HG03469 (cell line): Measurements from ENCODE around the gene JUP.
"Not testable (repeated sequence)": the region's sequence is repeated elsewhere in the genome, so short reads cannot be mapped to it uniquely, and the experiment has no call there.

Experiments used
- ATAC-seq: cut with Tn5 transposase; IDR thresholded peaks from one replicate; pipeline ENCODE4 v1.9.1; 2021; ENCODE audit warnings: mild to moderate bottlenecking, moderate library complexity, moderate number of reproducible peaks; ENCODE audit not compliant: unreplicated experiment

JUP gene

GRCh38 chr17:41781404-41782110 lies 5.0 kb downstream of the JUP start:
- no peak for ATAC-seq

GRCh38 chr17:41779954-41780353 lies 6.6 kb downstream of the JUP start:
- no peak for ATAC-seq

DNA sequence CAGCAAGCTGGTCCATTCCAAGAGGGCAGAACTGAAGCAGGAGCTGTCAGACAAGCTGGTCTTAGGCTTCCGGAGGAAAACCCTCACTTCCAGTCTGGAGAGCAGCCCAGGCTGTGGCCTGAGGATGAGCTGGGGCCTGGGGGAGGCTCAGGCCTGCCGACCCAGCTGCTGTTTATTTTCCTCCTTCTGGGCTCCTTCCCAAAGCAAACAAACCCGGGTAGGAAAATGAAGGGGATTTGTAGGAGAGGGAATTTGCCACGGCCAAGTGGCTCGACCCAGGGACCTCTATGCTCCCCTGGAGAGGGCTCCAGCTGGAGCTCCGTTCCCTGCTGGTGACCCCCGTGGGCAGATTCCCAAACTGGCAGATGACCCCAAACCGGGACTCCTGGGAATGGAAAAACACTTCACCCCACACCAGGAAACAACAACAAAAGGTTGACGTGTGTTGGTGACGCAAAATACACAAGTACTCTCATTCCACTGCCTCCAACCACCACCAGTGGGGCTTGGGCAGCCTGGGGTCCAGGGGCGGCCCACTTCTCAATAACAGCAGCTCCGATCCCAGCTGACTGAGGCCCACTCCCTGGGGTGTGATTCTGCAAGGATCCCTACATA lies 8.8 kb downstream of the JUP start:
- ATAC-seq: no peak

GRCh38 chr17:41777157-41777573 lies 9.3 kb downstream of the JUP start:
- ATAC-seq: no peak

DNA sequence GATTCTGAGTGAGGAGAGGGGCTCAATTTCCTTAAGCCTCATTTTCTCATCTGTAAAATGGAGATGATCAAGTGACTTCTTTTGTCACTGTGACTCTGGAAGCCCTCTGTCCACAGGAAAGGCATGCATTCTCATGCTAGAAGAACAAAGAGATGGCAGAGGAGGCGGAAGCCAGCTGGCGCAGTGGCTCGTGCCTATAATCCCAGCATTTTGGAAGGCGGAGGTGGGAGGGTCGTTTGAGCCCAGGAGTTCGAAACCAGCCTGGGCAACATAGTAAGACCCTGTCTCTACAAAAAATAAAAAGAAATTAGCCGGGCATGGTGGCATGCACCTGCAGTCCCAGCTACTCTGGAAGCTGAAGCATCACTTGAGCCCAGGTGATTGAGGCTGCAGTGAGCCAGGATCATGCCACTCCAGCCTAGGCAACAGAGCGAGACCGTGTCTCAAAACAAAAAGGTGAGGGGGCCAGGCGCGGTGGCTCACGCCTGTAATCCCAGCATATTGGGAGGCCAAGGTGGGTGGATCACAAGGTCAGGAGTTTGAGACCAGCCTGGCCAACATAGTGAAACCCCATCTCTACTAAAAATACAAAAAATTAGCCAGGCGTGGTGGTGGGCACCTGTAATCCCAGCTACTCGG lies 10.1 kb downstream of the JUP start:
- ATAC-seq: not testable (repeated sequence)

GRCh38 chr17:41775394-41776226 lies 10.9 kb downstream of the JUP start:
- no peak for ATAC-seq

- no peak for ATAC-seq
These were observed 12.7 kb downstream of the JUP start for GRCh38 chr17:41773731-41774193.

GRCh38 chr17:41773190-41773588 lies 13.3 kb downstream of the JUP start:
- ATAC-seq: no peak

DNA sequence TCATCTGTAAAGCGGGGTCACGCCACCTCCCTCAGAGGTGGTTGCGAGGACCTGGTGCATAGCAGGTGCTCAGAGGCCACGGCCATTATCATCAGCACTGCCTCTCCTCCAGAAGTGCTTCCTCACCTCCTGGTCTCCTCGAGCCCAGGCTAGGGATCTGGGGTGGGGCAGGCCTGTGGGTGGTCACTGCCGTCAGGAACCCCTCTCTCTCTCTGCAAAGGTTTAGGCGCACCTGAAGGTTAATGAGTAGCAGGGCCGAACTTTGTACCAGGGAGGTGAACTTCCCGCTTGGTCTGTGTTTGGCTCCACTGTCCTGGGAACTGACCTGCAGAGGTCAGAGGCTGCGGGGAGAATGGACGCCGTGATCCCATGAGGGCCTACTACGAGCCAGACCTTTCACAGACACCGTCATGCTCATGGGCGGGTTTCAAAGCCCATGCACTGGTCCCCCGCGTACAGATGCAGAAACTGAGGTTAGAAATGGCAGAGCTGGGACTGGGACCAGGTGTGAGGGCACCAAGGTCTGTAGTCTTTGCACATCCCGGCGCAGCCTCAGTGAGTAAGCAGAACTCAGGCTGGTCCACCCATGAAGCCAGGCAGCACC lies 13.8 kb downstream of the JUP start:
- ATAC-seq: no peak

- ATAC-seq: no peak
These were observed 14.3 kb downstream of the JUP start for GRCh38 chr17:41772218-41772585.

- ATAC-seq: no peak
These were observed 14.9 kb downstream of the JUP start for GRCh38 chr17:41771389-41772206.

DNA sequence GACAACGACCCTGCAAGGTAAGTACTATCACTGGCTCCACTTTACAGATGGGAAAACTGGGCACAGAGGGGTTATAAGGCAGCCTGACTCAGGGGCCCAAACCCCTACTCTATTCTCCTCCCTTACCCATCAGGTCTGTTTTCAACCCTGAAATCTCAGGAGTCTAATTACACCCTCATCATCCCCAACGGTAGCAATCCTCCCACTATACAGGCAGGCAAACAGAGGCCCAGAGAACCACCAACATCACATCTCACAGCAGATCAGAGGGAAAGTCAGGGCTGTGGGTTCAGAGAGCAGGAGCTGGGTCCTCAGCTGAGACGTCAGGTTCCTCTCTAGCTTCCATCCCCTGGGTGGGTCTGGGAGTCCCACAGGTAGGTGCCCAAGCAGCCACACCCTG lies 16.5 kb downstream of the JUP start:
- ATAC-seq: no peak

DNA sequence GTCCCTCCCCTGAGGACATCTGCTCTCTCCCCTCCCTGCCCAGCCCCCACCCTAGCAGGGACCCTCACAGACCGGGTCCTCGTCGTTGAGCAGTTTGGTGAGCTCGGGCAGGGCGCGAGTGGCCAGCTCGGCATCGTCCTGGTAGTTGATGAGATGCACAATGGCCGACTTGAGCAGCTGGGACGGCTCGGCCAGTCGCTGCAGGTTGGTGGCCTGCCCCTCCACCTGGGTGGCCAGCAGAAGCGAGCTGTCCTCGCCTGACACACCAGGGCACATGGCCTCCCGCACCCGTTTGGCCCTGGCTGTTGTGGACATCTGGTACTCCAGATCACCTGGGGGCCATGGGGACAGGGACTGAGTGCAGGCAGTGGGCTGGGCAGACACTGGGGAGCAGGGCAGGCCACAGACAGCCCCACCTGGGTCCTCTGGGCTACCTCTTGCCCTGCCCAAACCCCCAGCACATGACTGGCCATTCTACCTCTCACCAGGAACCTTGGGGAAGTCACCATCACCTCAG lies 17.1 kb downstream of the JUP start:
- no peak for ATAC-seq

GRCh38 chr17:41768682-41769288 lies 17.7 kb downstream of the JUP start:
- ATAC-seq: no peak

DNA sequence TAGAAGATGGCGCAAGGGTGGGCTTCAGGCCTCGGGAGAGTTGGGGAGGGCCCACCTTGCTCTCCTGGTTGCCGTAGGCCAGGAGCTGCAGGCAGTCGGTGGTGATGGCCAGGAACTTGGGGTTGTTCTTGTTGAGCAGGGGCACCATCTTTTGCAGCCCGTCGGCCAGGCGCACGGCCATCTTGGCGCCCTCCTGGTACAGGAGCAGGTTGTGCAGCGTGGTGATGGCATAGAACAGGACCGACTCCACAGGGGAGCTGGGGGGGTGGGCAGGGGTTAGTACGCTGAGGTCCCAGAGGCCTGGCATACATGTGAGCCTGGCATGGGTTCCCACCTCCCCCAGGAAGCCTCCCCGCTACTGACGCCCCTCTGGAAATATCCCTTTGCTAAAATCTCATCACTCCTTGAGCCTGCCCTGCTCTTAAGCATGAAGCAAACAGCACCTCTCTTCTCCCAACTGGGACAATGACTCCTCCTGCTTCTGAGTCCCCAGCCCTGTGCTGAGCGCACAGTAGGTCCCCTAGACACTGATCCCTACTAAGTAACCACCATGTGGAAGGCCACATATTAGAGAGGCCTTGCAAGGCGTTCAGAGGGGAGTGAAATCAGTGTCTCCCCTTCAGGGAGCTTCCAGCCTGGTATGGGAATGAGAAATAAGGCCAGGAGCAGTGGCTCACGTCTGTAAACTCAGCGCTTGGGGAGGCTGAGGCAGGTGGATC lies 19.0 kb downstream of the JUP start:
- no peak for ATAC-seq

- ATAC-seq: no peak
These were observed 20.4 kb downstream of the JUP start for GRCh38 chr17:41766135-41766534.

DNA sequence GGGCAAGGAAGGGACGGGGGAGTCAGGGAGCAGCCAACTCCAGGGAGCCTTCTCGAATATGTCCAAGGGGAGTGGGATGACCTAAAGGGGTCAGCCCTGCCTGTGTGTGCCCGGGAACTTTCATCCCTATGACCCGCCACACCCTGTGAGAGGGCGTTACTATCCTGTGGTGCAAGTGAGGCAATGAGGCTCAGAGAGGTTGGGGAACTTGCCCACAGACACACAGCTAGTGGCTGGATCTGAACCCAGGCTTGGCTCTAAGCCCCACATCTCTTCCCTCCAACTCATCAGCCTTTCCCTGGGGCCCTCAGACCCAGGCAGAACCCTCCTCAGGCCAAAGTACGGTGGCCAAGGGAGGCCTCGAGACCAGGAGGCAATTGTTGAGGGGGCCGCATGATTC lies 23.2 kb downstream of the JUP start:
- ATAC-seq: no peak

- ATAC-seq: no peak
These were observed 23.7 kb downstream of the JUP start for GRCh38 chr17:41762841-41763240.

DNA sequence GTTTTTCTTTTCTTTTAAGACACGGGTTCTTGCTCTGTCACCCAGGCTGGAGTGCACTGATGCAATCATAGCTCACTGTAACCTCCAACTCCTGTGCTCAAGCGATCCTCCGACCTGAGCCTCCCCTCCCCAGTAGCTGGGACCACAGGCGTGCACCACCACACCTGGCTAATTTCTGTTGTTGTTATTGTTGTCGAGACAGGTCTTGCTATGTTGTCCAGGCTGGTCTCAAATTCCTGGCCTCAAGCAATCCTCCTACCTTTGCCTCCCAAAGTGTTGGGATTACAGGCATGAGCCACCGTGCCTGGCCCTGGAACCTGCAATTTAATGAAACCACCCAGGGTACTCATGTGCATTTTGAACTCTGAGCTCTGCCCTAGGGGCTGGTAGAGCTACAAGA lies 24.1 kb downstream of the JUP start:
- no peak for ATAC-seq
